Measurements from ENCODE around the gene RAB28. TPM values are rescaled to one million over a fixed set of nuclear protein-coding genes. Genes with fewer than 3 reads are reported as not detected.

Gene RAB28
- polyA plus RNA-seq, 1 of the 3 experiments (the other 2 are of a cell fraction), result 10.5 TPM

- ChIA-PET CTCF (no interaction called here), POLR2A (no interaction called here)
- peaks cover 23% of the 10 kb centered on the region; the same call in 1 of the 2 replicates for H3K27me3 ChIP-seq (ENCODE audit: insufficient read depth)
- H3K9ac ChIP-seq, result no peak overlapping the region
- WGBS (ENCODE audit: low lambda C conversion rate), result 66% methylated on average over 5 of the region's 5 CpGs
- no peak overlapping the region for H3K27ac ChIP-seq (ENCODE audit: low read depth in 2 of 2, low read length in 1 of 2)
- no peak overlapping the region for H3K4me3 ChIP-seq (ENCODE audit: low read depth in 2 of 2, low read length in 1 of 2)
- no peaks in the 10 kb centered on the region for H3K9me3 ChIP-seq
- no peaks in the 10 kb centered on the region for H4K20me1 ChIP-seq (ENCODE audit: insufficient read depth)
- no peak overlapping the region for H3K4me2 ChIP-seq
- H3K9me2 ChIP-seq, result no peaks in the 10 kb centered on the region; the same call in 1 of the 2 replicates
- no peak overlapping the region for H2AFZ ChIP-seq (ENCODE audit: low read depth)
- TF ChIP-seq USF2 (IDR thresholded peaks at IDR 0.05; ENCODE audit: borderline replicate concordance, low read depth, low read length) (no peak), SMC3 (IDR thresholded peaks at IDR 0.05; ENCODE audit: low read depth, low read length) (no peak), JUND (IDR thresholded peaks at IDR 0.05) (no peak), POLR2AphosphoS5 (IDR thresholded peaks at IDR 0.05; ENCODE audit: low read depth, low read length) (no peak), ELF1 (IDR thresholded peaks at IDR 0.05) (no peak), RAD21 (IDR thresholded peaks at IDR 0.05; ENCODE audit: low read length) (no peak), RXRA (IDR thresholded peaks at IDR 0.05; ENCODE audit: borderline replicate concordance, low read depth) (no peak), MXI1 (IDR thresholded peaks at IDR 0.05; ENCODE audit: low read depth, low read length) (no peak), FOXJ3 (CRISPR knock-in tag; IDR thresholded peaks at IDR 0.05) (no peak), TAF1 (IDR thresholded peaks at IDR 0.05; ENCODE audit: borderline replicate concordance, low read depth, low read length) (no peak), USF1 (IDR thresholded peaks at IDR 0.05; ENCODE audit: borderline replicate concordance, low read depth) (no peak), EZH2phosphoT487 (IDR thresholded peaks at IDR 0.05; ENCODE audit: borderline replicate concordance, low read depth) (no peak), IRF3 (IDR thresholded peaks at IDR 0.05; ENCODE audit: low read depth, low read length) (no peak), SIN3A (IDR thresholded peaks at IDR 0.05; ENCODE audit: borderline replicate concordance, low read depth, low read length) (no peak), NRF1 (IDR thresholded peaks at IDR 0.05; ENCODE audit: low read depth, low read length) (no peak), CTCF (IDR thresholded peaks at IDR 0.05) (no peak)
- no peaks in the 10 kb centered on the region for H3K4me1 ChIP-seq (ENCODE audit: control insufficient read depth in 1 of 2, insufficient read depth in 2 of 2, low read depth in 1 of 2, low read length in 1 of 2)
- no peak for DNase-seq
- H3K79me2 ChIP-seq (ENCODE audit: insufficient read depth), result no peaks in the 10 kb centered on the region
- no peaks in the 10 kb centered on the region for H3K36me3 ChIP-seq (replicated peaks in 1 of 2; ENCODE audit: control insufficient read depth in 1 of 2, insufficient read depth in 2 of 2, low read length in 1 of 2)
- H3F3A ChIP-seq (replicated peaks; ENCODE audit: insufficient read depth), result no peaks in the 10 kb centered on the region
Measured at GRCh38 chr4:13504374-13504773, 20.2 kb upstream of the RAB28 start.

Measured in SK-N-SH (cell line).